Testis (tissue), 2 donors: ENCODE data around the gene CYP17A1.

Source experiments
- POLR2A ChIP-seq: fragments of 450-650 bp; IDR thresholded peaks from one replicate; pipeline ENCODE4 v1.6.1; 2017; ENCODE audit warnings: antibody characterized with exemption, mild to moderate bottlenecking, moderate library complexity
- TF ChIP-seq, protein P1 (sequence below), 3 experiments: fragments of 450-650 bp in 2 of 3; fragments of 200-600 bp in 1 of 3; sonication (generic) in 1 of 3; IDR thresholded peaks; one replicate each; pipeline ENCODE4 v1.5.1; 2016 to 2019; ENCODE audit warnings: antibody characterized with exemption in 3 of 3, mild to moderate bottlenecking in 2 of 3, moderate library complexity in 1 of 3

GRCh38 chr10:102799691-102800471, 37.3 kb downstream of the CYP17A1 start:
- TF ChIP-seq, protein P1, sequence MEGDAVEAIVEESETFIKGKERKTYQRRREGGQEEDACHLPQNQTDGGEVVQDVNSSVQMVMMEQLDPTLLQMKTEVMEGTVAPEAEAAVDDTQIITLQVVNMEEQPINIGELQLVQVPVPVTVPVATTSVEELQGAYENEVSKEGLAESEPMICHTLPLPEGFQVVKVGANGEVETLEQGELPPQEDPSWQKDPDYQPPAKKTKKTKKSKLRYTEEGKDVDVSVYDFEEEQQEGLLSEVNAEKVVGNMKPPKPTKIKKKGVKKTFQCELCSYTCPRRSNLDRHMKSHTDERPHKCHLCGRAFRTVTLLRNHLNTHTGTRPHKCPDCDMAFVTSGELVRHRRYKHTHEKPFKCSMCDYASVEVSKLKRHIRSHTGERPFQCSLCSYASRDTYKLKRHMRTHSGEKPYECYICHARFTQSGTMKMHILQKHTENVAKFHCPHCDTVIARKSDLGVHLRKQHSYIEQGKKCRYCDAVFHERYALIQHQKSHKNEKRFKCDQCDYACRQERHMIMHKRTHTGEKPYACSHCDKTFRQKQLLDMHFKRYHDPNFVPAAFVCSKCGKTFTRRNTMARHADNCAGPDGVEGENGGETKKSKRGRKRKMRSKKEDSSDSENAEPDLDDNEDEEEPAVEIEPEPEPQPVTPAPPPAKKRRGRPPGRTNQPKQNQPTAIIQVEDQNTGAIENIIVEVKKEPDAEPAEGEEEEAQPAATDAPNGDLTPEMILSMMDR (IDR thresholded peaks at IDR 0.05) = no peak
- TF ChIP-seq POLR2A = no peak
